Thyroid gland (tissue), 4 donors: Measurements from ENCODE around the gene P2RX4.

Source experiments
- POLR2A ChIP-seq, 2 donors: fragments of 450-650 bp; IDR thresholded peaks; one replicate each; pipeline ENCODE4 v1.6.1; 2017; ENCODE audit warnings: antibody characterized with exemption in 2 of 2, mild to moderate bottlenecking in 2 of 2, moderate library complexity in 1 of 2
- TF ChIP-seq, protein P1 (sequence below), 6 experiments: fragments of 200-600 bp in 3 of 6; fragments of 450-650 bp in 3 of 6; sonication (generic) in 3 of 6; IDR thresholded peaks; one replicate each; pipeline ENCODE4 v1.5.1; 2016 to 2019; ENCODE audit warnings: antibody characterized with exemption in 6 of 6, mild to moderate bottlenecking in 2 of 6, inconsistent platforms in 1 of 6, moderate library complexity in 1 of 6

GRCh38 chr12:121245951-121246350, 36.0 kb downstream of the P2RX4 start:
- TF ChIP-seq, protein P1, sequence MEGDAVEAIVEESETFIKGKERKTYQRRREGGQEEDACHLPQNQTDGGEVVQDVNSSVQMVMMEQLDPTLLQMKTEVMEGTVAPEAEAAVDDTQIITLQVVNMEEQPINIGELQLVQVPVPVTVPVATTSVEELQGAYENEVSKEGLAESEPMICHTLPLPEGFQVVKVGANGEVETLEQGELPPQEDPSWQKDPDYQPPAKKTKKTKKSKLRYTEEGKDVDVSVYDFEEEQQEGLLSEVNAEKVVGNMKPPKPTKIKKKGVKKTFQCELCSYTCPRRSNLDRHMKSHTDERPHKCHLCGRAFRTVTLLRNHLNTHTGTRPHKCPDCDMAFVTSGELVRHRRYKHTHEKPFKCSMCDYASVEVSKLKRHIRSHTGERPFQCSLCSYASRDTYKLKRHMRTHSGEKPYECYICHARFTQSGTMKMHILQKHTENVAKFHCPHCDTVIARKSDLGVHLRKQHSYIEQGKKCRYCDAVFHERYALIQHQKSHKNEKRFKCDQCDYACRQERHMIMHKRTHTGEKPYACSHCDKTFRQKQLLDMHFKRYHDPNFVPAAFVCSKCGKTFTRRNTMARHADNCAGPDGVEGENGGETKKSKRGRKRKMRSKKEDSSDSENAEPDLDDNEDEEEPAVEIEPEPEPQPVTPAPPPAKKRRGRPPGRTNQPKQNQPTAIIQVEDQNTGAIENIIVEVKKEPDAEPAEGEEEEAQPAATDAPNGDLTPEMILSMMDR (IDR thresholded peaks at IDR 0.05), result no peak
- no peak for TF ChIP-seq POLR2A (IDR thresholded peaks at IDR 0.05)
